ENCODE data around the gene SLC12A7. TPM values are rescaled to one million over a fixed set of nuclear protein-coding genes. Genes with fewer than 3 reads are reported as not detected.

The SLC12A7 gene
- 7.4 and 14.3 TPM in 2 replicates for total RNA-seq

GRCh38 chr5:1111727-1112289, at the start of gene SLC12A7:
Gene SLC12A7 (minus strand): TSS chr5:1112063. CDS start chr5:1111991, 72 bp downstream.

DNA sequence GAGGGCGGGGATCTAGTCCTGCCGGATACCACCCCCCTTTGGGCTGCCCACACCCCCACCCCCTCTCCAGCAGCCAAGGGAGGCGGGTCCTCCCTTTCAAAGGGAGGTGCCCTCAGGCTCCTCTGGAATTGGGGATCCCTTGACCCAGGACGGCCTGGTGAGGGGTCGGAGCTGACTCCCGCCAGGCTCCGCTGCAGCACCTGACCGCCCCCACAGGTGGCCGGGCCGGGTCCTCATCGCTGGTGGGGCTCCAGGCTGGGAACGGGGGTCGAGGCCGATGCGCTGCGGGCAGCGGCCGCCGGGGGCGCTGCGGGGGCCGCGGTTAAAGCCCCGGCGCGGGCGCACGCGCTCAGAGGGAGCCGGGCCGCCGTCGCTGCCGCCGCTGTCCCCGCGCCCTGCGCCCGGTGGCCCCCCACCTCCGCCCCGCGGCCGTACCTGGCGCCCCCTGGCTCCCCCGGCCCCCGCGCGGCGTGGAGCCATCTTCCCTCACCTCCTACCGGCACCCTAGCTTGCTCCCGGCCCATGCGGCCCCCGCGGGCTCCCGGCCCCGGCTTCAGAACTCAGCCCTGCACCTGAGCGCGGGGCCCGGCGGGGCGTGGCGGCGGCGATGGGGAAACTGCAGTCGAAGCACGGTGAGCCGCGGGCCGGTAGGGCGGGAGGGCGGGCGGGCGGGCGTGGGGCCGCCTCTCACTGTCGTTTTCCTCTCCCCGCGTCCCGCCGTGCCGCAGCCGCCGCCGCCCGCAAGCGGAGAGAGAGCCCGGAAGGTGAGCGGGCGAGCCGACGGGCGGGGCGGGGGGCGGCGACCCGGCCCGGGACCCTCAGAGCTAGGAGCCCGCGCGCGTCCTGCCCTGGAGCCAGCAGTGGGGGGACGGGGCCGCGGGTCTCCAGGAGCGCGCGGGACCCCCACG, 103.2 kb downstream of the SLC12A7 start, which contains the start of gene NKD2:
Gene NKD2, plus strand, starts transcription at position 352 of the 908 bp plus-strand sequence. Its CDS starts 256 bp downstream, at position 608.

Other genes with a start within 250 kb of the SLC12A7 start
- gene BRD9, start 219.3 kb downstream of the SLC12A7 start, total RNA-seq: 18.6 and 23.6 TPM in 2 replicates
- gene TRIP13, start 219.2 kb downstream of the SLC12A7 start, total RNA-seq: 6.1 and 11.7 TPM in 2 replicates
- 22.4 and 30.5 TPM in 2 replicates for gene NKD2, start 103.3 kb downstream of the SLC12A7 start, total RNA-seq
- not detected in 2 replicates for gene SLC6A19, start 89.5 kb upstream of the SLC12A7 start, total RNA-seq
- gene SLC6A18, start 113.3 kb upstream of the SLC12A7 start, total RNA-seq: not detected in 2 replicates
- gene TERT, start 183.0 kb upstream of the SLC12A7 start, total RNA-seq: not detected in 2 replicates
- gene CLPTM1L, start 233.0 kb upstream of the SLC12A7 start, total RNA-seq: 90.1 and 181 TPM in 2 replicates

Measured in cardiac atrium fibroblast (primary cell).